ENCODE measurements around the gene CIPC.

DNA sequence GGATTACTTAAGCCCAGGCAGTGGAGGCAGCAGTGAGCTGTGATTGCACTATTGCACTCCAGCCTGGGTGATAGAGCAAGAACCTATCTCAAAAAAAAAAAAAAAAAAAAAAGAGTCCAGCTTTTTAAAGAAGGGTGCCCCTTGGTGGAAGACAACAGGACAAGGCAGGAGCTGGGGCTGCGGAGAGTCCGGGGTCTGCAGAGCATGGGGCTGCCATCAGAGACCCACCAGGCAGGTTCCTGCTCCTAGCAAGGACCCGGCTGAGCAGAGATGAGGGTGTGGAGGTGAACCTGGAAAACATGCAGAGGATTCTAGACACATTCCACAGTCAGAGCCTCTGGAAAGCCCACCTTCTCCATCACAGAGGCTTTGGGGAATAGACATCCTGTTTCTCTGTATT, 21.0 kb upstream of the CIPC start:
- TF ChIP-seq, protein P1, sequence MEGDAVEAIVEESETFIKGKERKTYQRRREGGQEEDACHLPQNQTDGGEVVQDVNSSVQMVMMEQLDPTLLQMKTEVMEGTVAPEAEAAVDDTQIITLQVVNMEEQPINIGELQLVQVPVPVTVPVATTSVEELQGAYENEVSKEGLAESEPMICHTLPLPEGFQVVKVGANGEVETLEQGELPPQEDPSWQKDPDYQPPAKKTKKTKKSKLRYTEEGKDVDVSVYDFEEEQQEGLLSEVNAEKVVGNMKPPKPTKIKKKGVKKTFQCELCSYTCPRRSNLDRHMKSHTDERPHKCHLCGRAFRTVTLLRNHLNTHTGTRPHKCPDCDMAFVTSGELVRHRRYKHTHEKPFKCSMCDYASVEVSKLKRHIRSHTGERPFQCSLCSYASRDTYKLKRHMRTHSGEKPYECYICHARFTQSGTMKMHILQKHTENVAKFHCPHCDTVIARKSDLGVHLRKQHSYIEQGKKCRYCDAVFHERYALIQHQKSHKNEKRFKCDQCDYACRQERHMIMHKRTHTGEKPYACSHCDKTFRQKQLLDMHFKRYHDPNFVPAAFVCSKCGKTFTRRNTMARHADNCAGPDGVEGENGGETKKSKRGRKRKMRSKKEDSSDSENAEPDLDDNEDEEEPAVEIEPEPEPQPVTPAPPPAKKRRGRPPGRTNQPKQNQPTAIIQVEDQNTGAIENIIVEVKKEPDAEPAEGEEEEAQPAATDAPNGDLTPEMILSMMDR (conservative IDR thresholded peaks at IDR 0.05; ENCODE audit: low read length) = no peak; the same call in 1 of the 2 replicates
- no peak for TF ChIP-seq EZH2phosphoT487 (IDR thresholded peaks at IDR 0.05; ENCODE audit: borderline replicate concordance, low read depth, low read length)
